Measurements from ENCODE around the gene MBNL1.

MBNL1 gene

GRCh38 chr3:152457500-152458375, 189.0 kb downstream of the MBNL1 start:
- no peak for DNase-seq

GRCh38 chr3:152458376-152459117, 189.8 kb downstream of the MBNL1 start:
- no peak for DNase-seq

DNA sequence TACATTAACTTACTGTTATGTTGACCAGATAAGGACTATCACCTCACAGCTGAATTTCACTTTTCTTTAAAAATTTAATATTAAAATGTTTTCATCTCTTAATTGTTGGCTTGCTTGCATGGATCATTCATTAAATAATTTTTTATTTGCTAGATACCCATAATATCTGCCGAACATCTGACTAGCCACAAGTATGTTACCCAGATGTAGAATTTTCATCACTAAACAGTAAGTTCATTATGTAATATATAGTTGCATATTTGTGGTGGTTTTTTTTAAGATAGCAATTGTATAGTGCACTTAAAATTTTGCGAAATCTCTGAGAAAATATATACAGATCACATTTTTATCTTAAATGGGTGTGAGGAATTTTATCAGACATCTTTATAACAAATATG, 190.4 kb downstream of the MBNL1 start:
- no peak for DNase-seq

- DNase-seq = no peak
Measured at GRCh38 chr3:152459572-152459971, 190.8 kb downstream of the MBNL1 start.

DNA sequence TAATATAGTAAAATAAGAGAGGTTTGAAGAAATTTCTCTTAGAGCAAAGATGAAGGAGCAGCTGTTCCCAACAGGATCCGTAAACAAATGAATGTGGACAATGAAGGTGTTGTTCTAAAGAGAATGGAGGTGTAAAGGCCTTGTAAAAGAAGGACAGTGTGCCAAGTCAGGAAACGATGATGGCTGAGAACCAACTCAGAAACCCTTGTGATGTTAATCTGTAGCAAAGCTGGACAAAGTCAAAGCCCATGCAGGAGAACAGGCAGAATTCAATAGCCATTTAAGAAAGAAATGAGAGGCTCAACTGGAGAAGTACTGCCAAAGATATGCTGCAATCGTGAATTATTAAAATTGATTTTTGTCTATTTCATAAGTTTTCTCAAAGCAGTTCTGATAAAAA, 192.2 kb downstream of the MBNL1 start:
- DNase-seq = no peak

- no peak for DNase-seq
Measured at GRCh38 chr3:152461460-152461859, 192.7 kb downstream of the MBNL1 start.

DNA sequence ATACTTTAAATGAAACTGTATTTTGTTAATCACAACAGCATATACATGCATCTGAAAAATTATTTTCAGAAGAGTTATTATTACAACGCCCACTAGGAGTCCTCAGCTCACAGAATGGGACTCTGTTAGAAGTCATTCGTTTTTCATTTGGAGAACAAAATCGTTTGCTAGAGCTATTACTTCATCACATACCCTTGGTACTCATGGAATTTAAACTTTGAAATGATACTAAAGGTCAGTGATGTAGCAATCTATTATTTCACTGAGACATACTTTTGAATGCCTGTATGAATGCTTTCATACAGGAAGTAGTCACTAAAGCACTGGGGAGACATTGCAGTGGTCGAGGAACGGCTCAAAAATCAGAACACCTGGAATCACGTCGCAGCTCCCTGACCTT, 198.1 kb downstream of the MBNL1 start:
- DNase-seq = no peak

- DNase-seq = no peak
Measured at GRCh38 chr3:152469248-152470025, 200.7 kb downstream of the MBNL1 start.

DNA sequence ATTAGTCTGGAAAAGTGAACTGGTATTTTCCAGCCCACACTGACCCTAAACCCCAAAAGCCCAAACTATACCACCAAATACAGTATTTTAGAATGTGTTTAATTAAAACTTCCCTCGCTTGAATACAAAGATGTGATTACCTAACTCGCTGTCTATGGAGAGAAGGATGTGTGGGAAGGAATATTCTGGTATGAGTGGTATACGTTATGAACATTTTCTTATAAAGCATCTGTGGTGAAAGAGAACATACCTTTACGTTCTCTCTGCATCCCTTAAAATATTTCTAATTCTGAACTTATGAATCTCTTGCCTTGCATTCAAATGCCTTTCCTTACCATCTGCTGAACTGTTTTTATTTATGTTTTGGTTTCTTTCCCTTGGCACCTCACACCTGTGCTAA, 201.4 kb downstream of the MBNL1 start:
- DNase-seq = no peak

- DNase-seq = no peak
Measured at GRCh38 chr3:152470893-152471292, 202.2 kb downstream of the MBNL1 start.

DNA sequence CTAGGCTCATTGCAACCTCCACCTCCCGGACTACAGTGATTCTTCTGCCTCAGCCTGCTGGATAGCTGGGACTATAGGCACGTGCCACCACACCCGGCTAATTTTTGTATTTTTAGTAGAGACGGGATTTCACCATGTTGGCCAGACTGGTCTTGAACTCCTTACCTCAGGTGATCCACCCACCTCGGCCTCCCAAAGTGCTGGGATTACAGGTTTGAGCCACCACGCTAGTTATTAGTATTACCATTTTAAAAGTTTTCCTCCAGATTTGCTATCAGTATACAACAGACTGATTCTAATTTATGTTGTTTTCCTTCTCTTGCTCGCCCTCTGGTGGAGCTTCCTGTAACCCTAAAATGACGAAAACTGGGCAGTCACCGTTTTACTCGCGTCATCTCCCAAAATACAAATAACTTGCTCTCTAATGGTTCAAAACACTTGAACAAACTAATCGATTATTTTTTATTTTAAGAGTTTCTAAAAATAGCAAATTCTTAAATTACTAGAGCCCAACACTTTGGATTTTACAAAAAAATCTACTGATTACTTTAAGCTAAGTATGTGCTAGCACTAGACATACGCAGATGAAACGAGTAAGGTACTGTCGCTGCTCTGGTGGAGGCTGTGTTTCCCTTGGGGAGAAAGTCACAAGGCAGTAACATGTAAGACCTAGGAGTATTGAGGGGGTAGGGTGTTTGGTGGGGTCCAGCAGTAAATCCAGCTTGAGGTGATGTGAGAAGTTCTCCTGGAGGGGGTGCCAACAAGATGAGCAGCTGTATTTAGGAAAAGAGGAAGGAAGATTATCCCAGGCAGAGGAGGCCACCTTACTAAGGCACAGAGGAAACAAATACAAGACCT, 203.3 kb downstream of the MBNL1 start:
- peak; percentile 17 for DNase-seq

DNA sequence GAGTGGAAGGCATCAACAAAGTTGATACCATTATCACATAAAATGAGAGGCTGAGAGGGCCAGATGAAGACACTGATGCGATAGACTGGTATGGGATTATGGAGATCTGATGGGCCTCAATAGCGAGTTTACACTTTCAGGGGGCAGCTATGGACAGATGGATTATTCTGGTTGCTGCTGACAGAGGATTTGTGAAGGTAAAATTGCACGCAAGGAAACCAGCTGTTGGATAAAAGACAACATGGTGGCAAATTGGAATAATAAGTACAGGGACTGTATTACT, 203.9 kb downstream of the MBNL1 start:
- DNase-seq = no peak

GRCh38 chr3:152474585-152474984, 205.9 kb downstream of the MBNL1 start:
- peak; percentile 15 for DNase-seq

DNA sequence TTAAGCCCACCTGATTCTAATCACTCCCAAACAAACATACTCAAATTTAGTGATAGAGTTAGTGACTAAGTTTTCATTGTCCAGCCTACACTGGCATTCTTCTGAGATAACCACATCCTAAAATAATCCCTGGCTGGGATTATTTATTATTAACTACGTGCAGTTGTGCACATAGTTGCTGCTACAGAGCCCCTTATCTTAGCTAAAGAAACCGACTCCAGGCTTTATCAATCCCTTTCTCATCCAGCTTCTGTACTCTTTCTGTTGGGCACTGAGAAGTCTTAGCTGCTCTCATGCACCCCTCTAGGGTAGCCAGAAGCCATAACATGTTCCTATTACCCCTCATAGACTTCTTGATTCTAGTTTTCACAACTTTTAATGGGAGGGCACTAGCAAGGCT, 208.7 kb downstream of the MBNL1 start:
- DNase-seq = no peak

GRCh38 chr3:152480282-152480953, 211.7 kb downstream of the MBNL1 start:
- no peak for DNase-seq

DNA sequence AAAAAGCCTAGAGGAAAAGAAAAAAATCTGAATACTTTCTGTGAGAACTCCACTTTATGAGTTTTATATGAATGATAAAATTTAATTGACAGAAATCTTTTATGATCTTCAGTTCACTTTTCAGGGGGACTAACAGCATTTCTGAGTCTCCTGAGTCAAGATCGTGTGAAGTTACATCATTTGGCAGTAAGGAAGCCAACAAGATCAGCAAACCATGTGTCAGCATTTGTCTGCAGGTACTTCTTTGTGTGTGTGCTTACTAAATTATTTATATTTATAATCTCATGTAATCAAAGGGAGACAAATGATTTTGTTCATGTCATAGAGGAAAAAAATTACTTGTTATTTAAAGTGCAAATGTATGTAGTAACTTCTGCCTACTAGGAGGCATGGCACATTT, 217.6 kb downstream of the MBNL1 start:
- DNase-seq = no peak

GRCh38 chr3:152488449-152488848, 219.7 kb downstream of the MBNL1 start:
- no peak for DNase-seq

- no peak for DNase-seq
Measured at GRCh38 chr3:152491922-152492321, 223.2 kb downstream of the MBNL1 start.

GRCh38 chr3:152496286-152496685, 227.6 kb downstream of the MBNL1 start:
- no peak for DNase-seq

GRCh38 chr3:152496716-152497115, 228.0 kb downstream of the MBNL1 start:
- DNase-seq = no peak

DNA sequence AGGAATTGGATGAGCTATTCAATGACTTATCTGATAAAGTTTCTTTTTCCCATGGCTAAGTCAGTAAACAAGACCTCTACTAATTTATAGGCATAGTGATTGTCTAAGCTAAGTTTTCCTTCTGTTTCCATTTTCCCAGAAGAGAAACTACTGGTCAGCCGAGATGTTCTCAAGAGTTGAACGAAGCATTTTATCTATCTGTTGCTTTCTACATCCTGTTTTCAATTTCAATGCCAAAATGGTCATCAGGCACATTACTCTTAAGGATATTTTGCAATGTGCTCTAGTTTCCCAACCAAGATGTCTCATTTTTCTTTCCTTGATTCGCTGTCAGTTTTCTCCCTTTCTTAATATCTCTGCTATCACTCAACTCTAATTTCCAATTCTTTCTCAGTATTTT, 228.7 kb downstream of the MBNL1 start:
- no peak for DNase-seq

GRCh38 chr3:152497890-152498289, 229.2 kb downstream of the MBNL1 start:
- DNase-seq = no peak
